Measurements from ENCODE around the gene MYL6.
"Not testable (repeated sequence)": the region's sequence is repeated elsewhere in the genome, so short reads cannot be mapped to it uniquely, and the experiment has no call there.

Gene MYL6

DNA sequence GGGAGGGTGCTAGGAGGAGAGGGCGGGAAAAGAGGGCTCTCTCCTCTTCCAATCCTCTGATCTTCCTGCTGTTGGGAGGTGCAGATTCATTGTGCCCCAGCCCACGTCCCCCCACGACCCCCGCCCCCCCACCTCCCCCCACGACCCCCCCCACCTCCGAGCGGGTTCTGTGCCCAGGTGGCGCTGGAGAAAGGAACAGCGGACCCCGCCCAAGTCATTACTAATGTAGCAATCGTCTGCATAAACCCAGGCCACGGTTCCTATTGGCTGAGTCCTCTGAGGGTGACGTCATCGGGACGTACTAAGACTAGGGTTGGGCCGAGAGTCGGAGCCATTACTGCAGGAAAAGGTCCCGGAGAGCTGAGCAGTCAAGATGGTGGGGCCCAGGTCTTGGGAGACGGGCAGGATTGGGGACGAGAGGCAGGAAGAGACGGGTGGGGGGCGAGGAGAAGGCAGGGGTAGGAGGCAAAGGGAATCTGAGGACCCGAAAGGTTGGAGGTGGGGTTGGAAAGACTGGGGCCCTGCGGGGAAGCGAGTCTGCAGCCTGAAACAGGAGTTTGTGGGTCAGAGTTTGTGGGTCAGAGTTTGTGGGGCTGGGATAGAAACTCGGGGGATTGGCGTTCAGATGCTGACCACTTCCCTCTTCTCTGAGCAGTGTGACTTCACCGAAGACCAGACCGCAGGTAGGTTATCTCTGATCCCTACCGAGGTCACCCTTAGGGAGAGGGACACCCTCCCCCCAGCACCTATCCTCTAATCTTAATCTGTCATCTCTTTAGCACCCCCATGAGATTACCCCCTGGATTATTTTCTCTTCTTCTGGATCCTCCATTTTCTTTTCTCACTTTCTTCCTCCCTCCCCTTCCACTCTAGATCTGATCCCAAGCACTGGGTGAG, at the start of gene MYL6:
MYL6 (plus strand) TSS at position 331 of the 897 bp plus-strand sequence; CDS start at position 374, 43 bp downstream.
- H3K36me3 ChIP-seq = peaks cover 63% of the 10 kb centered on the region
- H3K9me3 ChIP-seq = no peaks in the 10 kb centered on the region
- peaks cover 65% of the 10 kb centered on the region for H3K4me1 ChIP-seq
- peak within 1 kb of the TSS; percentile 98 for H3K9ac ChIP-seq
- TF ChIP-seq Cebpa-rat (IDR thresholded peaks at IDR 0.05) = 0 out of 2 replicates have a peak, but pooled peaks have one; percentile 16
- H3K27ac ChIP-seq = peak within 1 kb of the TSS; percentile 94
- peak within 1 kb of the TSS; percentile 94 for H3K4me3 ChIP-seq
- peak within 1 kb of the TSS; percentile 95 for H3K4me2 ChIP-seq
- no peaks in the 10 kb centered on the region for H3K27me3 ChIP-seq
- peaks cover 46% of the 10 kb centered on the region for H4K20me1 ChIP-seq

DNA sequence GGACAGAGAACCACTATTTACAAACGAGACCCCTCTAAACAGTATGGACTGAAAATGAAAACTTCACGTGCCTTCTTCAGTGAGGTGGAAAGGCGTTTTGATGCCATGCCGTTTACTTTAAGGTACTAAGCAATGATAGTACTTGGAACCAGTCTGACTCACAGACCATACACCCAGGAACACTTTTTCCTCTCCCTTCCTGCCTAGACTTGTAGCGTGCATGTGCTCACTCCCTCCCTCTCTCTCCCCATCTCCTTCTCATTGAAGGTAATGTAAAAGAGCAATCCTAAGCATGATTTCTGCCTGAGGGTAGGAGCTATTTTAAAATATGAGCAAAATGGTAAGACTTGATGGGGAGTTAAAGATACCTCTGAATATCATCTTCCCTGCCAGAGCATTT, 47.6 kb upstream of the MYL6 start:
- H3K9ac ChIP-seq = no peak overlapping the region
- H3K36me3 ChIP-seq = peaks cover 87% of the 10 kb centered on the region
- peaks cover 25% of the 10 kb centered on the region for H4K20me1 ChIP-seq
- no peak overlapping the region for H3K4me3 ChIP-seq
- H3K4me2 ChIP-seq = no peak overlapping the region
- H3K4me1 ChIP-seq = peaks cover 21% of the 10 kb centered on the region
- no peaks in the 10 kb centered on the region for H3K9me3 ChIP-seq
- TF ChIP-seq Cebpa-rat (IDR thresholded peaks at IDR 0.05) = no peak
- no peaks in the 10 kb centered on the region for H3K27me3 ChIP-seq
- no peak overlapping the region for H3K27ac ChIP-seq

- peaks cover 9% of the 10 kb centered on the region; the same call in 1 of the 2 replicates for H4K20me1 ChIP-seq
- no peak overlapping the region for H3K4me2 ChIP-seq
- H3K4me1 ChIP-seq = peaks cover 12% of the 10 kb centered on the region
- H3K27me3 ChIP-seq = no peaks in the 10 kb centered on the region
- no peaks in the 10 kb centered on the region for H3K9me3 ChIP-seq
- no peak overlapping the region for H3K27ac ChIP-seq
- no peak overlapping the region for H3K9ac ChIP-seq
- peaks cover 55% of the 10 kb centered on the region for H3K36me3 ChIP-seq
- no peak overlapping the region for H3K4me3 ChIP-seq
- TF ChIP-seq Cebpa-rat (IDR thresholded peaks at IDR 0.05) = no peak
Observed at GRCh38 chr12:56114084-56114483, 44.1 kb upstream of the MYL6 start.

DNA sequence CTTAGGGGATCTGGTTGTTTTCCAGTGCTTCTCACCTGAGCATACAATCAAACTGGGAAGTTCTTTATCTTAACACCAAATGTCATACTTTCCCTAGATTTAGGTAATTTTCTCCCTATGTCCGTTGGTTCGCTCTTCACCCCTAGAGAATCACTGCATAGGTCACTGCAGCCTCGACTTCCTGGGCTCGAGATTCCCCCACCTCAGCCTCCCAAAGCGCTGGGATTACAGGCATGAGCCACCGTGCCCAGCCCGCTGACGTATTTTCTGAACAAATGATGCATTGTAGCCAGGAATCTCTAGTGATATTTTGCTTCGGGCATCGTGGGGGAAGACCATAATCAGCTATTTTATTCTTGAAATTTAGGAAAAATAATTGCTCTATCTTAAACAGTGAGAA, 42.8 kb upstream of the MYL6 start:
- TF ChIP-seq Cebpa-rat (IDR thresholded peaks at IDR 0.05) = no peak
- Histone ChIP-seq H4K20me1 (peaks cover 9% of the 10 kb centered on the region; the same call in 1 of the 2 replicates), H3K9ac (peak overlapping the region; percentile 95), H3K4me2 (peak overlapping the region; percentile 93), H3K4me3 (peak overlapping the region; percentile 78), H3K9me3 (no peaks in the 10 kb centered on the region), H3K27ac (peak overlapping the region; percentile 94), H3K36me3 (peaks cover 45% of the 10 kb centered on the region), H3K27me3 (no peaks in the 10 kb centered on the region), H3K4me1 (peaks cover 25% of the 10 kb centered on the region)

GRCh38 chr12:56116267-56117081, 41.7 kb upstream of the MYL6 start, which contains the start of gene RPL41:
Gene RPL41 (plus strand): TSS chr12:56116633.
- peaks cover 45% of the 10 kb centered on the region for H3K36me3 ChIP-seq
- H3K4me2 ChIP-seq = peak within 1 kb of the TSS; percentile 93
- peak within 1 kb of the TSS; percentile 95 for H3K9ac ChIP-seq

DNA sequence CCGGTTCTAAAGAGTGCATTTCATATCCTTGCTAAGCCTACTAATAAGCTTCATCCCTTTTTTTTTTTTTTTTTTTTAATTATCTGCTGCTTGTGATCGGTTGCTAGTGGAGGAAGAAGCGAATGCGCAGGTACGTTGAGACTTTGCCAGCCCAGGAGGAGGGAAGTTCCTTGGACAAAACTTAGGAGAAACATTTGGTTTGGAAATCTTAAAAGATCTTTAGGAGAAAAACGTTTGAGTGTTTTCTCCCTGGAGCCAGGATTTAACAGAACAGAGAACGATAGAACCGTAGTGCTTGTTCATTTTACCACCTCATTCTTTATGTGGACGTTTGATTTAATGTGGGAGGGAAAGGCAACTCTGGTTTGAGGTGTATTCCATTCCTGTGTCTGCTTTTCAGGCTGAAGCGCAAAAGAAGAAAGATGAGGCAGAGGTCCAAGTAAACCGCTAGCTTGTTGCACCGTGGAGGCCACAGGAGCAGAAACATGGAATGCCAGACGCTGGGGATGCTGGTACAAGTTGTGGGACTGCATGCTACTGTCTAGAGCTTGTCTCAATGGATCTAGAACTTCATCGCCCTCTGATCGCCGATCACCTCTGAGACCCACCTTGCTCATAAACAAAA, 41.0 kb upstream of the MYL6 start:
- H3K27me3 ChIP-seq, H3K9me3 ChIP-seq, H4K20me1 ChIP-seq: not testable (repeated sequence)
- Histone ChIP-seq H3K36me3 (peaks cover 45% of the 10 kb centered on the region), H3K9ac (peak overlapping the region; percentile 95), H3K27ac (peak overlapping the region; percentile 94), H3K4me1 (peaks cover 25% of the 10 kb centered on the region), H3K4me2 (peak overlapping the region; percentile 93), H3K4me3 (peak overlapping the region; percentile 78)

More at GRCh38 chr12:56116267-56117081, 41.7 kb upstream of the MYL6 start, which contains the start of gene RPL41:
- TF ChIP-seq Cebpa-rat (IDR thresholded peaks at IDR 0.05) = no peak
- peaks cover 25% of the 10 kb centered on the region for H3K4me1 ChIP-seq
- no peaks in the 10 kb centered on the region for H3K27me3 ChIP-seq
- no peaks in the 10 kb centered on the region for H3K9me3 ChIP-seq
- peaks cover 9% of the 10 kb centered on the region; the same call in 1 of the 2 replicates for H4K20me1 ChIP-seq
- H3K4me3 ChIP-seq = peak within 1 kb of the TSS; percentile 78
- peak within 1 kb of the TSS; percentile 94 for H3K27ac ChIP-seq

DNA sequence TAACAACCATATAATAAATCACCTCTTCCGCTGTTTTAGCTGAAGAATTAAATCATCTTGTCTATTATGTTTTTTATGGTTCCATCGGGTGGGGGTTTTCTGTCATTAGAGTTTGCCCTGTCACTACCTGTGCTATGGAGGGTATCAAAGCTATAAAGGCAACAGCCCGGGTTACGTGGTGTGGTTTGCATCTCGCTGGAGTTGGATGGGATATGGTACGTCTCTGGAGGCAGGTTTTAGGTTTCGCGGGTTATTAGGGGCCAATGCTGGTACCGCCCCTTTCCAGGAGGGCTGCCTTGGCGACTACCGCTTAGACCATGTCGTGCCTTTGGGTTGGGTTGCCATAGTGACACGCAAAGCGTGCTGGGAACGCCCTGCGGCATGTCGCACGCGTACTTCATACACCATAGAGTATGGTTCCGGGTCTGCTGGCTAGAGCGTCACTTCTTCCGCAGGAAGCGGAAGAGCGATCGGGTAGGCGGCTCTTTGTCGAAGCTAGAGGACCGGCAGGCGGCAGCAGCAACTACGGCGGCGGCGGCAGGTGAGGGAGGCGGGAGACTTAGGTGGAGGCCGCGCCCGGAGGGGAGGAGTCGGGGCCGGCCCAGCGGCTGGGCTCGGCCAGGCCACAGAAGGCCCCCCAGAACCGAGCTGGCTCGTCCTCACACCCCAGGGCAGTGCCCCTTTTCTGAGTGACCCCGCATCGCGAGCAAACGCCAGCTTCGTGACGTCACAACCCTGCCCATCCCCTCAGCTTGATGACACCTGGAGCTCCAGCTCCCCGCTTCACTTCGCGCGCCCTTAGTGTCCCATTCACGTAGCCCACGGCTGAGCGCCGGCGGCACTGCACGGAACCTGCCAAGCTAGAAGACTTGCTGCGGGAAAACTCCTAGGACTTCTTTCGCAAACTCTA, 40.1 kb upstream of the MYL6 start, which contains the start of gene ZC3H10:
ZC3H10 (plus strand) TSS at position 489 of the 910 bp plus-strand sequence. CDS start 2,297 bp downstream, outside the sequence.
- Histone ChIP-seq H3K4me1 (peaks cover 25% of the 10 kb centered on the region), H3K36me3 (peaks cover 38% of the 10 kb centered on the region), H3K27ac (peak within 1 kb of the TSS; percentile 94)

GRCh38 chr12:56118688-56119357, 39.3 kb upstream of the MYL6 start:
- peak overlapping the region; percentile 78 for H3K4me3 ChIP-seq
- H3K27ac ChIP-seq = peak overlapping the region; percentile 74

More for the DNA sequence above, 40.1 kb upstream of the MYL6 start, which contains the start of gene ZC3H10:
- Histone ChIP-seq H3K4me2 (peak within 1 kb of the TSS; percentile 93), H3K9ac (peak within 1 kb of the TSS; percentile 95), H3K4me3 (peak within 1 kb of the TSS; percentile 78), H4K20me1 (peaks cover 9% of the 10 kb centered on the region; the same call in 1 of the 2 replicates), H3K27me3 (no peaks in the 10 kb centered on the region), H3K9me3 (no peaks in the 10 kb centered on the region)
- no peak for TF ChIP-seq Cebpa-rat (IDR thresholded peaks at IDR 0.05)

More at GRCh38 chr12:56118688-56119357, 39.3 kb upstream of the MYL6 start:
- Histone ChIP-seq H3K27me3 (no peaks in the 10 kb centered on the region), H3K36me3 (peaks cover 30% of the 10 kb centered on the region), H4K20me1 (peaks cover 9% of the 10 kb centered on the region; the same call in 1 of the 2 replicates), H3K4me2 (peak overlapping the region; percentile 93), H3K4me1 (peaks cover 25% of the 10 kb centered on the region), H3K9me3 (no peaks in the 10 kb centered on the region), H3K9ac (peak overlapping the region; percentile 81)
- no peak for TF ChIP-seq Cebpa-rat (IDR thresholded peaks at IDR 0.05)

Data from BLaER1 (cell line).